Stimulated activated CD8-positive, alpha-beta memory T cell treated with anti-CD3 and anti-CD28 coated beads, Interleukin-4, amount 100 ng/mL, for 48 hours (primary cell): ENCODE data around the gene ZNF143.
"Not testable (repeated sequence)": the region's sequence is repeated elsewhere in the genome, so short reads cannot be mapped to it uniquely, and the experiment has no call there.

Experiments used
- DNase-seq: peaks from one replicate; pipeline ENCODE4 v3.0.0-alpha.2; 2020

Gene ZNF143

DNA sequence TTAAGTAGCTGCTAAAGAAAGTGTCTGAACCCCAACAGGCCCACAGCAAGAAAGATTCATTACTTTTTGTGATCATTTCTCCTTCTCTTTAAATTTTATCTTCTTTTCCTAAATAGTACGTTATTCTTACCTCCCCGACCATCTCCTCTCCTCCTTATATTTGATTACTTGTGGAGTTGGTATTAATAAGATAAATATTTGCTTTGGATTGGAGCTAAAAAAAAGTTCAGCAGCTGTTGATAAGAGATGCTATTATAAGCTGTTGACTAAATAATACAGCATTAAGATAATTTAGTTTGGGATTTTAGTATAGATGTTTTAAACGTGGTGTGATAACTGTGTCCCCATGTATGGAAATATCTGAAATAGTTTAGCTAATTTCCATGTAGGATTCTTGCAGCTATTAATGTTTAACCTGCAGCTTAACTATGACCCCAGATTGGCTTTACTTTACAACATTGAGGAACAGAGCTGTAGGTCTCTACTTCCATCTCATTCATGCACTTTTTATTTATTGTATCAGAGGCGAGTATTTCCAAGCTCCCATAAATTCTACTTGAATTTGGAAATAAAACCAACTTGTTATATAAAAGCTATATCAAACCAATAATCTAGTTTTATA is 37.8 kb downstream of the ZNF143 start:
- DNase-seq, result no peak

DNA sequence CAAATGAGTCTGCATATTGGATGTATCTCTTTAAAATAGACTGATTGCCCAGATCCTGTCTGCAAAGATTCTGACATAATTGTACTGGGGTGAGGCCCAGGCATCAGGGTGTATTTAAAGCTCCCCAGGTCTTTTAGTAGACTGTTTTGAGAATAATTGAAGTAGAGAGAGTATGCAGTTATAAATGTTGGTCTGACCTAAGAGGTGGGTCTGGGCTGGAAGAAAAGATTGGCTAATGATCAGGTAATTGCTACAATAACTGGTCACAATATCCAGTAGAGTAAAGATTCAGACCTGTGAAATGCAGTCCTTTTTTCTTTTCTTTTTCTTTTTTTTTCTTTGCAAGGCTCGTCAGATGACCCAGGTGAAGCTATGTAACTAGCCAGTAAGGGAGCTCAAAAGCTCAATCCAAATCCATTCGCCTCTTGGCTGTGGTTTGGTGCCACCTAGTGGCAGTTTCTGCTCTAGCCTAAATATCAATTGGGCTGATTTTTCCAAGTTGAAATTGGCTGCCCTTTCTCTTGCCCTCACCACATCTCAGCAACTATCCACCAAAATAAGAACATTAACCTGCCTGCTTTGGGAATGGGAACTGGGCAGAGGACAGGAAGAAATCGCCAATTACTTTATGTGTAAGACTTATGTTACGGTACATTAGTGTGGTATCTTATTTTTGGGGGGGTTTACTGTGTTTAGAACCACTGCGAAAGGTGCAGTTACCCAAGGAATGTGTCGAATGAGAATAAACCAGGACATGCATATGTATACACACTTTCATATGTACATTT is 45.9 kb downstream of the ZNF143 start:
- DNase-seq, result peak; percentile 88

DNA sequence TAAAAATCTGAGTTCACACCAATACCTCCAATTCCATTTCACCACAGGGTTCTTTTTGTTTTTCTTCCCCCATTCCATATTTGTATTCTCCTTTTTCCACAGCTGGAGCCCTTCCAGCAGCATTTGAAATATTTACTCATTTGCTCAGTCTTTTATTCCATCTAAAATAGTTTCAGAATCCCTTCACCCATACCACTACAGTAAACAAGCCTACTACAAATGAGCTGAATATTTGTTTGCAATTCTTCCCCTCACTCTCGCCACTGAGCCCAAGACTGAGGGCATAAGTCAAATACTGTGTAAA is 46.4 kb downstream of the ZNF143 start:
- DNase-seq, result no peak

DNA sequence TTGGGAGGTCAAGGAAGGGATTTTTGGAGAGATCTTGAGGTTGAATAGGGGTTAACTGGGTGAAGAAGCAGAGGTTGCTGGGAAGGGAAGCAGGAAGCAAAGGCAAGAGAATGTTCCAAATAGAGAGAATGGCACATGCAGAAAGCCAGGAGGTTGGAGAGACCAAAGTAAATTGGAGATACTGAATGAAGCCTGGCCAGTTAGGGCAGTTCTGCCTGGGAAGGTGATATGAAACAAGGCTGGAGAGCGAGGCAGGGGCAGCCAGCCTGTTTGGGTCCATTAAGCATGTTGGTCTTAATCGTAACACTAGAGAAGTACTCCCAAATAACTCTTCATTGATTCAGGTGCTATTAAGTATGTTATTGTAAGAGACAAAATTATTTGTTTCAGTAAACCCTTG is 48.2 kb downstream of the ZNF143 start:
- no peak for DNase-seq

DNA sequence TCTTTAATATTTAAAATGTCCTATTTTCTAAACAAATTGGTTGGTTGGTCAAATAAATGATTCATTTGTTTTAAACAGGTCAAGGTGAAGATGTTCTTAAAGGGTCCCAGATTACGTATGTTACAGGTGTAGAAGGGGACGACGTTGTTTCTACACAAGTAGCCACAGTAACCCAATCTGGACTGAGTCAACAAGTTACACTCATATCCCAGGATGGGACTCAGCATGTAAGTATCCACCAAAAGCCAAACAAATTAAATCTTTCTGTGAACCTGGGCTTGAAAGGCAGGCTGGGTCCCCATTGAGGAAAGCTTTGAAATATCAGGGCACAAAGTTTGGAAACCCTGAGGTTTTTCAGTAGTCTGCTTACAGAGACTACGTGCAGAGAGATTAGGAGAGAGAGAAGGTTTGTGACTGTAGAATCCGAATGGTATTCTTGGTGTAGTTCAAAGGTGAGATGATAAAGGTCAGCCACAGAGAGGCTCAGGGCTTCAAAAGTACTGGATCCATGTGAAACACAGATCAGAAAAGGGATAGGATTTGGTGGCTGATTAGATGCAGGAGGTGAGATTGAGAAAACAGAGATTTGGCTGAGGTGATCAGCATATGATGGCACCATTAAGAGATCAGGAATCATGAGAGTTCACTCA is 51.7 kb downstream of the ZNF143 start:
- DNase-seq, result no peak

DNA sequence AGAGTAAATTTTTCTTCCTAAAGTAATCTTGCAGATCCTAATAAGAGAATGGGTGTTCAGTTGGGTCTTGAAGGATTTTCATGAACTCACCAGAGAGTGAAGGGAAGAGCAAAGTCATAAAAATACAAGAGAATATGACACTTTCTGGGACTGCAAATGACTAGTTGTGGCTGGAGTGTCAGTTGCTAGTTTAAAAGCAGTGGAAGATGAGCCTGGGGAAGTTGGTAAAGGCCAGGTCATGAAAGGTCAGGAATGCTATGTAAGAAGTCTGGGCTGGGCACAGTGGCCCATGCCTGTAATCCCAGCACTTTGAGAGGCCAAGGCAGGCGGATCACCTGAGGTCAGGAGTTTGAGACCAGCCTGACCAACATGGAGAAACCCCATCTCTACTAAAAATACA is 53.8 kb downstream of the ZNF143 start:
- DNase-seq, result not testable (repeated sequence)

DNA sequence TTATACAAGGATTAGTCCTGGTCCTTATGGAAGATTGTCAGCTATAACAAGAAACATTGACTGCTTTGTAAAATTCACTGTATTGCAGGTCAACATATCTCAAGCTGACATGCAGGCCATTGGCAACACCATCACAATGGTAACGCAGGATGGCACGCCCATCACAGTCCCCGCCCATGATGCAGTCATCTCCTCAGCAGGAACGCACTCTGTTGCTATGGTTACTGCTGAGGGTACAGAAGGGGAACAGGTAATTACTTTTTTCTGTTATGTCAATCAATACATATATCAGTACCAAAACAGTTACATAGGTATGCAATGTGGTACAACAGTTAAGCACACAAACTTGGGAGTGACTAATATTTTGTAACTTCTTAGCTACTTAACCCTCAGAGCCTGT is 55.3 kb downstream of the ZNF143 start:
- DNase-seq, result no peak

DNA sequence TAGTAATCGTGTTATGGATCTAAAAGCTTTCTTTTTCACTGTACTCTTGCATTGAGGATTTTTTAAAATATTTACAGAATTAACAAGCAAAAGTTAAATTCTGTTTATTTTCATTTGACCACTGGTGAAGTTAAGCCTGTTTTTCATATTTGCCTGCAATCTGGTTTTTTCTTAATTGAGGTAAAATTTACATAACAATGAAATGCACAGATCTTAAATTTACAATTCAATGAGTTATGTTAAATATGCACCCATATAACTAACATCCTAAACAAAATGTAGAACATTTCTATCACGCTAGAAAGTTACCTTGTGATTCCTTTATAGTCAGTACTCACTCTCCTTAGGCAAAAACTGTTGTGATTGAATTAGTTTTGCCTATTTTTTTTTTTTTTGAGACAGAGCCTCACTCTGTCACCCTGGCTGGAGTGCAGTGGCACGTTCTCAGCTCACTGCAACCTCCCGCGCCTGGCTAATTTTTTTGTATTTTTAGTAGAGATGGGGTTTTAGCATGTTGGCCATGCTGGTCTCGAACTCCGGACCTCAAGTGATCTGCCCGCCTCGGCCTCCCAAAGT is 58.1 kb downstream of the ZNF143 start:
- no peak for DNase-seq

DNA sequence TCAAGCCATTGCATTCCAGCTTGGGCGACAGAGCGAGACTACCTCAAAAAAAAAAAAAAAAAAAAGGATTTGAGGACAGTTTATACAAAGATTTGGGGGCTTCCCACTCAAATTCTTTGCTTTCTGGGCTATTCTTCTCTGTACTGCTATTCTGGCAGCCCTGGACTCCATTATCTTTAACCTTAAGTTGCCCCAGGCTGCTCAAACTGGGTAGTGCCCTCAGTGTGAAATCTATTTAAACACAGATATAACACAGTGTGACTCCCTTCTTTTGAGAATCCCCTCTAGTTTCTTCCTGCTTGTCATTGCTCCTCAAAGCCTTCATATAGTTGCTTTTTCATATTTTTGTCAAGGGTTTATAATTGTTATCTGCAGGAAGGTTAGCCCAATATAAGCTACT is 63.2 kb downstream of the ZNF143 start:
- no peak for DNase-seq

DNA sequence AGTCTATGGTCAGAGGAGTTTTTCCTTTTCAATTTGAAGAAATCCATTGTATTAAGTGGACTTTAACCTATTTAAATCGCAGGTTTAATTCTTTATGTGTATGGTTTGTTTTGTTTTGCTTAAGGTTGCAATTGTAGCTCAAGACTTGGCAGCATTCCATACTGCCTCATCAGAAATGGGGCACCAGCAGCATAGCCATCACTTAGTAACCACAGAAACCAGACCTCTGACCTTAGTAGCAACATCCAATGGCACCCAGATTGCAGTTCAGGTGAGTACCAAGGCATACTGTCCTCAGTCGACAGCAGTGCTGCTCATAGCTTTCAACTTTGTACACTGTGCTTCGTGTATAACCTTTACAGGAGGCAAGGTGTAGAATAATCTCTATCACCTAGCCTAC is 64.3 kb downstream of the ZNF143 start:
- DNase-seq, result no peak

DNA sequence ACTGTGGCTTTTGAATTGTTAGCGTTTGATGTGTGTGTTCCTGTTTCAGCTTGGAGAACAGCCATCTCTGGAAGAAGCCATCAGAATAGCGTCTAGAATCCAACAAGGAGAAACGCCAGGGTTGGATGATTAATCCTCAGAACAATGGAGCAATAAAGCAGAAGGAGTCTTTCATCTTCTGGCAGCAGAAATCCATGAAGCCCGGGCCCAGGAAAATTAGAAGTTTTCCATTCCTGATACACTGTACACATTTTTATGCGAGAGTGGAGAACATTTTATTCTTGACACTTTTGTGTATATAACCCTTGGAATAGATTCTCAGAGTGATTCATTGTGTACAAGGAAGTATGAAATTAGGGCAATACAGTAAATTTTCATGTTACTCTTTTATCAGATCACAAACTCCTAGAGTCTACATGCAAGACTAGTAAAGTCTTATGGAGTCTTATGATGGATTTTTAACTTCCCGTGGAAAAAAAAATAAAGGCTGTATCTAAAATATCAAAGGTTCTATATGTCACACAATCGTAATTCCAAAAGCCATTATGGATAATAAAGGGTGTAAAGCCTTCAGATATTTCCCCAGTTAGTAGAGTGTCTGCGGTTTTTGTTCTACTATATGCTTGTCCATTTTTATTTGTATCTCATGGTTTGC is 66.8 kb downstream of the ZNF143 start:
- no peak for DNase-seq

DNA sequence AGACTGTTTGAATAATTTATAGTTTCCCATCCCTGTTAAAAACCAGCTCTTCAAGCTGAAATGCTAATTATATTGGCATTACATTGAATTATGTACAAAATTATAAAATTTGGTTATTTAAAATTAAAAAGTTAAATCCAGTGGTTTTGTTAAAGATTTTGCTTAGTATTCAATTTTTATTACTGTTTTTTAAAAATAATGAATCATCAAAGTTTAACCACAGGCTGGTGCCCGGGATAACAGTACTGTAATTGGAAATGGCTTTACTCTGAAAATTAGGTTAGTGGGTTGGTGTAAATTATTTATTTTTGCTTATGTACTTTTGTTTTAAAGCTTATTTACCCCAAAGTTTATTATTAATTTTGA is 67.3 kb downstream of the ZNF143 start:
- no peak for DNase-seq

DNA sequence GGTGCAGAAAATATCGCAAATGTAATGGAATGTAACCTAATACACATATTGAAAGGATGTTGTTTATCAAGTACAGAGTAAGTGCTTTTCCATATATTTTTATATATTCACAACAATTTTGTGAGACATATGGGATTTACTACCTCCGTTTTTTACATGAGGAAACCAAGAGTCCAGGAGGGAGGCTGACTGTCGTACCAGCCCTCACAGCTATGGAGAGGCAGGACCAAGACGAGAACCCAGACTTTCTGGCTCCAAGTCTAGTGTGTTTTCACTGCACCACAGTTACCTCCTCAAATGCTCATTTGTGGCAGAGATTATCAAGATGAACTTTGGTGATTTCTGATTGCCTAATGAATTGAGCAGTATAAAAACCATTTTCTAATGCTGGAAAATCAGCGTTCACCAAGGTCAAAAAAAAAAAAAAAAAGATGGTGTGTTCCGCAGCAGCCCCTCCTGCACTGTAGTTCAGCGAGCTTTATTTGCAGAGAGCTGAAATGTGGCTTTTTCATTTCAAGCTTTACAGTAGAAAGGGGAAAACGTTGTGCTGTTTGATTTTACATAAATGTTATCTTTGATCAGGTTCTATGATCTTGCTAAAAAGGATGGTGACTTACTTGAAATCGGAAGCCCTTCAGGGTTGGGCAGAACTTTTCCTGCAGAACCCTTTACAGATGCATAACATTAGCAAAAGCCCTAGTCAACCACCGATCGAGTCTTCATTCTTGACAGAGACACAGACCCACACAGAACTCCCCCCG is 67.9 kb downstream of the ZNF143 start:
- DNase-seq, result no peak

DNA sequence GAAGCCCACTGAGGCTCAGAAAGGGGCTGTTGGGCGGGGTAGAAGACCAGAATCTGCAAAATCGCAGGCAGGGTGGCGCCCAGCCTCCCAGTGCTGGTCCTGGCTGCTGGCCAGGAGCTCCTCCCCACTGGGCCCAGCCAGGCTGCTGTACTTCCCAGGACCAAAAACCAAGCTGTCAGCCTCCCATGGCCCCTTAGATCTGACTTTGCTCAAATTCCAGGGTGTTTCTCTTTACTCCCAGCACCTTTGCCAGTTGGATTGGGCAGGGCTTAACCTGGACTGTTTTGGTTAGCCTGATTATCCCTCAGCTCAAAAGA is 68.5 kb downstream of the ZNF143 start:
- DNase-seq, result no peak

DNA sequence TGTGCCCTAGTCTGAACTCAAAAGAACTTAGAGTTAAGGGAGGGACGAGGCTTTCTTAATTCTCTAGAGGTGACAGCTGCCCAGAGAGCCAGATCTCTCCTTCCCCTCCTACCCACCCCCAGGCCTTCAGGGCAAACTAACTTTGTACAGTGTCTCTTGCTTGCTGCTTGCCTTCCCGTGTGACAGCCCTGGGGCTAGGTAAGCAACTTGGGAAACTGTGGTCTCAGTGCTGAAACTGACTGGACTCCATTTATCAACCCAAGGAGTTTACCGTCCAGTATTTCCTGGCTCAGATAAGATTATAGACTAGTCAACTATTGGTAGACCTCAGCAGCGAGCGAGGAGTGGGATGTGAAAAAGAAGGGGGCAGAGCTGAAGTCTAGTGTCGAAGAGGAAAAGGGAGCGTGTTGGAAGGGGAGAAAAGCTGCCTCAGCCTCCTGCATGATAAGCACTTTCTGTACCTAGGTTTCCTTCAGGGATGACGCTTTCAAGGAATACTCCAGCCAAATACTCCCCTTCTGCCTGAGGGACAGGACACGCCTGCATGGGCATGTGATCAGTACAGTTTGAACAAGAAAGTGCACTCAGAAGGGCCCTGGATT is 69.3 kb downstream of the ZNF143 start:
- no peak for DNase-seq

DNA sequence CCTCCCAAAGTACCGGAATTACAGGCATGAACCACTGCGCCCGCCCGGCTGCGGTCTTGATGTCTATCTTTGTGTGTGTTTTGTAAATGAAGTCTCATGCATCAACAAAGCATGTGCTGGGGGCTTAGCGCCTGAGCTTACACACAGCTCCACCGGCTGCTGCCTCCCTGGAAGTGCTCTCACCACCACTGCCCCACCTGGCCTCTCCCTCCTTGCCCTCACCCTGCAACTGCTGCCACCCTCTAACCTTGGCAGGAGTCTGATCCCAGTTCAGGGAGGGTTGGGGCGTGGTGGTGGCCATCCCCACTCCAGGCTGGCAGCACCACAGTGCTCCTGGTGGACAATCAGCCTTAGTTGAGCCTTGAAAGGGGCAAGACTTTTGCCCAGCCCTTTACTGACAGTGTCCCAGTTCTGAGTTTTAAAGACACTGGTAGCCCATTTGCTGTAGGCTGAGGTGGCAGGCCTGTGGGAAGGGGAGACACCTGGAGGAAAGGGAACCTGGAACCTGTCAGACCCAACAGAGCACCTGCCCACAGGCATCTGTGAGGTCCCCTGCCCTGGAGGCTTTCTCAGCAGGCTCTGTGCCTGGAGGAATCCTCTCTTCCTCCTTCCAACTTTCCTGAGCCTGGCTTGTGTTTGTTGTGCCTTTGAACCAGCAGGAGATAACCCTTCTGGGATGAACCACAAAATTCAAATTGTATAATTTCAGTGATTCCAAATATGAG is 70.3 kb downstream of the ZNF143 start:
- no peak for DNase-seq

DNA sequence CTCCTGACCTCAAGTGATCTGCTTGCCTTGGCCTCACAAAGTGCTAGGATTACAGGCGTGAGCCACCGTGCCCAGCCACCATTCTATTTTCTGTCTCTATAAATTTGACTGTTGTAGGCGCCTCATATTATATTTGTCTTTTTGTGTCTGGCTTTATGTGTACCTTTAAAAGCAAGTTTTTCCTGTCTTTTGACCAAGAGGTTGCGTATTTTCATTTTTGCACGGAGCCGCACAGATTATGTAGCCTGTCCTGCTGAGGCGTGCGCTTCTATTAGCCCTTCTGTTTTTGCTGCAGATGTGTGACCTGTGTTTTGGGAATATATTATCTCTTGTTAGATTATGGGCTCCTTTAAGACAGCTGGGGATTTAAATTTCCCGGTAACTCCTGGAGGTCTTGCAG is 72.2 kb downstream of the ZNF143 start:
- DNase-seq, result no peak

DNA sequence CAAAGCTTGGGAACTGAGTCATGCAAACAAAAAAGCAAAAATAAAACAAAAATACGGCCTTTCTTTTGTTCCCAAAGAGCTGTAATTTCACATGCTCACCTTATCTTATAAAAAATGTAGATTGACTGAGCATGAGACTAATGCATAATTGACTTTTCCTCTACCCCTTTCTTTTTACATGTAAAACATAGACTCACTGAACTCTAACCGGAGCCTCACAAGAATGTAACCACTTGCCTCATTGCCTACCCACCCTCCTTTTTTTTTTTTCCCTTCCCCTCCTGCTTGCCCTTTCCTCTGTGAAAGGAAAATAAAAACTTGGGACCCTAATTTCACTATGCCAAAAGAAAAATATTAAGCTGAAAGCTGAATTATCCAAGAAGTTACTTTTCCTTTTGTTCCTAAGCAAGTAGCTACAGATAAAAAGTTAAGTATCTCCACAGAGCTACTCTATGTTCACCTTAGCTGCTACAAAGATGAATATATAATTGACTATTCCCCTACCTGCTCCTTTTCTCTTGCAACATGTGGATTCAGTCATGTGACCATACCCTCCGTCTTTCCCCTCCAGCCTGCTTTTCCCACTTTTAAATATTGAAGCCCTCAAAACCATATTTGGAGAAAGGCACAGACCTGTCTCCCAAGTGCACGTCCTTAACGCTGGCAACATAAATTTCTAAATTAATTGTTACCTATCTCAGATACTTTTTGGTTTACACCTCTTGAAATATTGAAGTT is 73.1 kb downstream of the ZNF143 start:
- no peak for DNase-seq

DNA sequence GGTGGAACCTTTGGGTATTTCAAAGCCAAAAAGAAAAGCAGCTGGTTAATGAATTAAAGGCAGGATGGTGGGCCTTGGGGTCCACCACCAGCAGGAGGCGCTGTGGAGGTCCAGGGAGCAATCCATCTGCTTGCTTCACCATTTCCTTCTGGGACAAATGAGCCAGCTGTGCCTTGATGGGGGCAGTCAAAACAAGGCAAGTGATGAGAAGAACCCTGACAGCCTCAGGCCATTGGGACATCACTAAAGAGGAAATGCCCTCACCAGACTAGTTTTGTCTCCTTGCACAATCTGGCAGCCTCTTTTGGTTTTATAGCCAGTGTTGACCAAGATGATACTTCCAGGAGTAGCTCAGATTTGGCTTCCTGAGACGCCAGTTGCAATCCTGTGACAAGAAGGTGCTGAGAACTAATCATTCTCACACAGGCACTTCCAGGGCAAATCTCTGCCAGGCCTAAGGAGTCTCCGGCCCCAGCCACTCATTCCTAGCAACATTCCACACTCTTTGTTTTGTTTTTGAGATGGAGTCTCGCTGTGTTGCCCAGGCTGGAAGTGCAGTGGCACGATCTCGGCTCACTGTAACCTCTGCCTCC is 74.5 kb downstream of the ZNF143 start:
- peak; percentile 95 for DNase-seq

DNA sequence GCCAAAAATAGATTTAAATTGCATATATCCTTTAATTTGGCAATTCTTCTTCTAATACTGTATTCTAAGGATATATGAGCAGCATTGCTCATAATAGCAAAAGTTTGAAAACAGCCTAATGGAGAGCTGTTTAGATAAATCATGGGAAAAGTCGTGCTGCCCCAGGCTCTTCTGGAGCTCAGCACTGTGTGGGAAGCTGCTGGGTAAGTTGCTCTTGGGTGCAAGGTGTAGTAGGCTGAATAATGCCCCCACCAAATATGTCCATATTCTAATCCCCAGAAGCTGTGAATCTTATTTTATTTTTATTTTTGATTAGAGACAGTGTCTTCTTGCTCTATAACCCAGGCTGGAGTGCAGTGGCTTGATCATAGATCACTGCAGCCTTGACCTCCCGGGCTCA is 77.7 kb downstream of the ZNF143 start:
- DNase-seq, result no peak

DNA sequence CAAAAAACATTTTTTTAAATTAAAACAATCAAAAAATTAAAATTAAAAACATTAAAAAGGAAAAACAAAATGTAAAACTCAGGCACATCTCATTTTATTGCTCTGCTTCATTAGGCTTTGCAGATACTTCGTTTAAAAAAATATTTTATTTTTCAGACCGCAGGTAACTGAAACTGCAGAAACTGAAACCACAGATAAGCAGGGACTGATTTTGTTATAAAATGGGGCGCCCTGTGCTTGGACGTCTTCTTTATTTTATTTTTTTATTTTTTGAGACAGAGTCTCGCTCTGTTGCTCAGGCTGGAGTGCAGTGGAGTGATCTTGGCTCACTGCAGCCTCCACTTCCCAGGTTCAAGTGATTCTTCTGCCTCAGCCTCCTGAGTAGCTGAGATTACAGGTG is 88.4 kb downstream of the ZNF143 start:
- not testable (repeated sequence) for DNase-seq
